Measurements from ENCODE around the gene POLRMT.
"Not testable (repeated sequence)": the region's sequence is repeated elsewhere in the genome, so short reads cannot be mapped to it uniquely, and the experiment has no call there.

The POLRMT gene

DNA sequence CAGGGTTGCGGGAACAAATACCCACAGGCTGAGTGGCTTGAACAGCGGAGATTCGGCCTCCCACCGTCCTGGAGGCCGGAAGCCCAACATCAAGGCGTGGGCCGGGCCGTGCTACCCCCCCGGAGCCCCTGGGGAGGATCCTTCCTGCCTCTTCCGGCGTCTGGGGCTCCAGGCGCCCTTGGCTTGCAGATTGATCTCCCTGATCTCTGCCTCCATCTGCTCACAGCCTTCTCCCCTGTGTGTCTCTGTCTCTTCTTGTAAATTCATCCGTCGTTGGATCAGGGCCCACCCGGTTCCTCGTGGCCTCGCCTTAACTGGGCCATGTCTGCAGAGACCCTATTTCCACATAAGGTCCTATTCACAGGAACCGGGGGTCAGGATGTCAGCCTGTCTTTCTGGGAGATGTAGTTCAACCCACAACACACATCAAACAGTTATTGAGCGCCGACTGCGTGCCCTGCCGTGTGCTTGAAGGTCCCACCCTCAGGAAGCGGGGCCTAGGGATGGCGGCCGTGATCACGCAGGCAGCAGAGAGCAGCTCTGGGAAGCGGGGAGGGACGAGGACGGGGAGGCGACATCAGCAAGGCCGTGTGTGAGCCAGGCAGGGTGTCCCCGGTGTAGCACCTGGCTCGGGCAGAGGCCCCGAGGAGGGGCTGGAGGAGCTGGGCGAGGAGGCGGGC is 22.4 kb downstream of the POLRMT start:
- DNase-seq (ENCODE audit: low spot score), result no peak

DNA sequence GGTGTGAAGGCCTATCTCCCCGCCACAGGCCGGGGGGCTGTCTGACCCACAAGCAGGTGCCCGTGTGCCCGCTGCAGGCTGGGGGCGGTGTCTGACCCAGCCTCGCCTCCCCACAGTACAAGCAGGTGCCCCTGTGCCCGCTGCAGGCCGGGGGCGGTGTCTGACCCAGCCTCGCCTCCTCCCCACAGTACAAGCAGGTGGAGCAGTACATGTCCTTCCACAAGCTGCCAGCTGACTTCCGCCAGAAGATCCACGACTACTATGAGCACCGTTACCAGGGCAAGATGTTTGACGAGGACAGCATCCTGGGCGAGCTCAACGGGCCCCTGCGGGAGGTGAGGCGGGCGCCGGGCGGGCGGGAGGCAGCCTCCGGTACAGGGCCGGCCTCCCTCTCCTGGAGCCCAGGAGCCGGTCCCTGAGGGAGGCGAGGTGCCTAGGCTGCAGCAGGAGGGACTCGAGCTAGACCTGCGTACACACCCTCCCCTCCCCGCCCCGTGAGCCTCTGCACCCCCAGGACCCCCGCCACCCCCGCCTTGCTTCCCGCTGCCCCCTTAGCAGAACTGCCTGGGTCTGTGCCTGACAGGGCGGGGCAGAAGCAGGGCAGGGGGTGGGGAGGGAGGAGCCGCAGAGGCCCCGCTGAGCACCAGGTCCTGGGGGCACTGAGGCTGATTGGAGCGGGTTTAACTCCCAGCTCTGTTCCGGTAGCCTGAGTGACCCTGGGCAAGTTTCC is 23.1 kb downstream of the POLRMT start:
- no peak for DNase-seq (ENCODE audit: low spot score)

DNA sequence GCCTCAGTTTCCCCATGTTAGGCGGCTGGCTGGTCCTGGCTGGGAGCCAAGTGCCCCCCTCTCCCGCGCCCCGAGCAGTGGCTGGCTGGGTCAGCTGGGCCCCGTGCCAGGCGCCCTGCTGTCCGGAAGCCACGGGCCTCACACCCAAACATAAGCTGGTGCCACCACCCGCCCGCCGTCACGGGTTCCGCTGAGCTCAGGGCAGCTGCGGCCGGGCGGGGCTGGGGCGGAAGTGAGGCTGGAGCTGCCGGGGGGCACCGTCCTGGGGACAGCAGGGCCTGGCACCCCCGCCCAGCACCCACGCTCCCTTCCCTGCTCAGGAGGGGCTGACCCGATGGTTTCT is 24.4 kb downstream of the POLRMT start:
- no peak for DNase-seq (ENCODE audit: low spot score)

DNA sequence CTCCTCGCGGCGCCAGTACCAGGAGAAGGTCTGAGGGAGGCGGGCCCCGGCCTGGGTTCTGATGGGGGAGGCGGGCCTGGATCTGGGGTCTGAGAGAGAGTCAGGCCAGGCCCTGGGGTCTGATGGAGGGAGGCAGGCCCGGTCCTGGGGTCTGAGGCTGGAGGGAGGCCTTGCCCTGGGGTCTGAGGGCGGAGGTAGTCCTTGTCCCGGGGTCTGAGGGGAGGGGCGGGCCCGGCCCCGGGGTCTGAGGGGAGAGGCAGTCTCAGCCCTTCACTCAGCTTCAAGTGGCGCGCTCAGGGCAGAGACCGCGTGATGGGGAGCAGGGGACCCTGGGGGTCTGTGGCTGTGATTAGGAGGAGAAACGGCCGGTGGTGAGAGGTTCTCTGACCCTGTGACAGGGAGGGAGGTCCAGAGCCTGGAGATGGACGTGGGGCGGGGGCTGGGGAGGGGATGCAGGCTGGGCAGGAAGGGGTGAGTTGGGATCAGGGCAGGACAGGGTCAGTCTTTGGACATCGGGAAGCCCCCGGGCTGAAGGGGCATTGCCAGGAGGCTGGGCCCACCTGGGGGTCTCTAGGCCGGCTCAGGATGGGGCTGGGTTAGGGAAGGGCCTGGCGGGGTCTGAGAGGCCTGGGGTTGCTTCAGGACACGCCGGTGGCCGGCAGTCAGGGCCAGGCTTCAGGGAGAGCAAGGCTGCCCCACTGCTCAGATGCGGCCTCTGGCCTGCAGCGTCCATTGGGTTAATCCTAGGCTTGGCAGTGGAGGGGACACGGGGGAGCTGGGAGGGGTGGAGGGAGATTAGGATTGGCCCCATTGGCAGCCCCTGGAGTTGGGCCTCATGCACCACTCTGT is 25.0 kb downstream of the POLRMT start:
- DNase-seq (ENCODE audit: low spot score), result no peak

DNA sequence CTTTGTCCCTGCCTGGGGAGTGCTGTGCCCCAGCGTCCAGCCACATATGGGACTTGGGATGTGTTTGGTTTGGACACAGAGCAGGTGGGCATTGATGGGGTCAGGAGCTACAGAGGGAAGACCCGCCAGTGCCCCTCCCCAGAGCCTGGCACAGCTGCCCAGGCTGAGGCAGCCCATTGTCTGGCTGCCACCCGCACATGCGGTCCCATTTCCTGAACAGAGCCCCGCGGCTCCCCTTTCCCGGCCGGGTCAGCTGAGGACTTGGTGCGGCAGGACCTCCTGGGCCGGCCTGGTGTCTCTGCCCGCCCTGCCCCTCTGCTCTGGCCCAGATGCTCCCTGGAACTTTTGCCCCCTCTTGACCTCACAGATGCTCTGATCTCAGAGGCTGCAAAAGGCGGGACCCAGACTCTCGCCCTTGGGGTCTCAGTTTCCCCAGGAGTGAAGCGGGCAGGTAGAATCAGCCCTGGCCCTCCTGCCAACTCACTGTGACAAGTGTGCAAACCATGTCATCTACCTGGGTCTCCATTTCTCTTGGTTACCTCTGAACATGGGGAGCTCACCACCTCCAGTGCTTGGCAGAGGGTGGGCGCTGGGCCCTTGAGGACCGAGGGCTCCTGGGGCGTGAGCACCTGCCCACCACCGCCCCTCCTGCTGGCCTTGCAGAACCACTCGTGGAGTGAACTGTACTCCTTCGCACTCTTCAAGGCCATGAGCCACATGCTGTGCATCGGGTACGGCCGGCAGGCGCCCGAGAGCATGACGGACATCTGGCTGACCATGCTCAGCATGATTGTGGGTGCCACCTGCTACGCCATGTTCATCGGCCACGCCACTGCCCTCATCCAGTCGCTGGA is 25.8 kb downstream of the POLRMT start:
- DNase-seq (ENCODE audit: low spot score), result no peak

DNA sequence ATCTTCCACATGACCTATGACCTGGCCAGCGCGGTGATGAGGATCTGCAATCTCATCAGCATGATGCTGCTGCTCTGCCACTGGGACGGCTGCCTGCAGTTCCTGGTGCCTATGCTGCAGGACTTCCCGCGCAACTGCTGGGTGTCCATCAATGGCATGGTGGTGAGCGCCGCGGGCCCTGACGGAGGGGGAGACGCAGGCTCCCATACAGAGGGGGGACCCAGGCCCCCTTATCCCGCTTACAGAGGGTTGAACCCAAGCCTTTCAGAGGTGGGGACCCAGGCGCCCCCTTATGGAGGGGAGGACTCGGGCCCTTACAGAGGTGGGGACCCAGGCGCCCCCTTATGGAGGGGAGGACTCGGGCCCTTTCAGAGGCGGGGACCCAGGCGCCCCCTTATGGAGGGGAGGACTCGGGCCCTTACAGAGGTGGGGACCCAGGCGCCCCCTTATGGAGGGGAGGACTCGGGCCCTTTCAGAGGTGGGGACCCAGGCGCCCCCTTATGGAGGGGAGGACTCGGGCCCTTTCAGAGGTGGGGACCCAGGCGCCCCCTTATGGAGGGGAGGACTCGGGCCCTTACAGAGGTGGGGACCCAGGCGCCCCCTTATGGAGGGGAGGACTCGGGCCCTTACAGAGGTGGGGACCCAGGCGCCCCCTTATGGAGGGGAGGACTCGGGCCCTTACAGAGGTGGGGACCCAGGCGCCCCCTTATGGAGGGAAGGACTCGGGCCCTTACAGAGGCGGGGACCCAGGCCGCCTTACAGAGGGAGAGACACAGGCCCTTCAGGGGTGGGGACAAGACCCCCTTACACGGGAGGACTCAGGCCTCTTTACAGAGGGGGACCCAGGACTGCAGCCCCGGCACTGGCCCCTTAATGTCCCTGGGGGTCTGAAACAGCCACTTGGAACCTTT is 28.0 kb downstream of the POLRMT start:
- not testable (repeated sequence) for DNase-seq (ENCODE audit: low spot score)

DNA sequence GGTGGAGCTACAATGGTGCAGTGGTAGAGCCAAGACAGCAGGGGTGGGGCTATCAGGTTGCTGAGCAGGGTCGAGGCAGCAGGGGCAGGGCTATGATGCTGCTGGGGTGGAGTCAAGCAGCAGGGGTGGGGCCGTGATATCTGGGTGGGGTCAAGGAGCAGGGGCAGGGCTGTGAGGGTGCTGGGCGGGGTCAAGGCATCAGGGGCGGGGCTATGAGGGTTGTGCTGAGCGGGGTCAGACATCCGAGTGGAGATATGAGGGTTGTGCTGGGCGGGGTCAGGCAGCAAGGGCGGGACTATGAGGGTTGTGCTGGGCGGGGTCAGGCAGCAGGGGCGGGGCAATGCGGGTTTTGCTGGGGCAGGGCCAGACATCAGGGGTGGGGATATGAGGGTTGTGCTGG is 29.0 kb downstream of the POLRMT start:
- DNase-seq (ENCODE audit: low spot score), result no peak

DNA sequence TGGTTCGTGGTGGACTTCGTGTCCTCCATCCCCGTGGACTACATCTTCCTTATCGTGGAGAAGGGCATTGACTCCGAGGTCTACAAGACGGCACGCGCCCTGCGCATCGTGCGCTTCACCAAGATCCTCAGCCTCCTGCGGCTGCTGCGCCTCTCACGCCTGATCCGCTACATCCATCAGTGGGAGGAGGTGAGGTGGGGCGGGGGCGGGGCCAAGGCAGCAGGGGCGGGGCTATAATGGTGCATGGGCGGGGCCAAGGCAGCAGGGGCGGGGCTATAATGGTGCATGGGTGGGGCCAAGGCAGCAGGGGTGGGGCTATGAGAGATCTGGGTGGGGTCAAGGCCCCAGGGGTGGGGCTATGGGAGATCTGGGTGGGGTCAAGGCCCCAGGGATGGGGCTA is 29.6 kb downstream of the POLRMT start:
- DNase-seq (ENCODE audit: low spot score), result not testable (repeated sequence)

DNA sequence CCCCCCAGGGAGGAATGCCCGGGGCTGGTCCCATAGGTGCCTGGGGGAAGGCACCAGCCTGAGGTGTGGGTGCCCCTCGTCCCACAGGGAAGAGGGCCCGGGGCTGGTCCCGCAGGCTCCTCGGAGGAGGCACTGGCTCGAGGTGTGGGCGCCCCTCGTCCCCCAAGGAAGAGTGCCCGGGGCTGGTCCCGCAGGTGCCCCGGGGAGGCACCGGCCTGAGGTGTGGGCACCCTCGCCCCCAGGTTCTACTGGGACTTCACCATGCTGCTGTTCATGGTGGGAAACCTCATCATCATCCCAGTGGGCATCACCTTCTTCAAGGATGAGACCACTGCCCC is 30.1 kb downstream of the POLRMT start:
- not testable (repeated sequence) for DNase-seq (ENCODE audit: low spot score)

DNA sequence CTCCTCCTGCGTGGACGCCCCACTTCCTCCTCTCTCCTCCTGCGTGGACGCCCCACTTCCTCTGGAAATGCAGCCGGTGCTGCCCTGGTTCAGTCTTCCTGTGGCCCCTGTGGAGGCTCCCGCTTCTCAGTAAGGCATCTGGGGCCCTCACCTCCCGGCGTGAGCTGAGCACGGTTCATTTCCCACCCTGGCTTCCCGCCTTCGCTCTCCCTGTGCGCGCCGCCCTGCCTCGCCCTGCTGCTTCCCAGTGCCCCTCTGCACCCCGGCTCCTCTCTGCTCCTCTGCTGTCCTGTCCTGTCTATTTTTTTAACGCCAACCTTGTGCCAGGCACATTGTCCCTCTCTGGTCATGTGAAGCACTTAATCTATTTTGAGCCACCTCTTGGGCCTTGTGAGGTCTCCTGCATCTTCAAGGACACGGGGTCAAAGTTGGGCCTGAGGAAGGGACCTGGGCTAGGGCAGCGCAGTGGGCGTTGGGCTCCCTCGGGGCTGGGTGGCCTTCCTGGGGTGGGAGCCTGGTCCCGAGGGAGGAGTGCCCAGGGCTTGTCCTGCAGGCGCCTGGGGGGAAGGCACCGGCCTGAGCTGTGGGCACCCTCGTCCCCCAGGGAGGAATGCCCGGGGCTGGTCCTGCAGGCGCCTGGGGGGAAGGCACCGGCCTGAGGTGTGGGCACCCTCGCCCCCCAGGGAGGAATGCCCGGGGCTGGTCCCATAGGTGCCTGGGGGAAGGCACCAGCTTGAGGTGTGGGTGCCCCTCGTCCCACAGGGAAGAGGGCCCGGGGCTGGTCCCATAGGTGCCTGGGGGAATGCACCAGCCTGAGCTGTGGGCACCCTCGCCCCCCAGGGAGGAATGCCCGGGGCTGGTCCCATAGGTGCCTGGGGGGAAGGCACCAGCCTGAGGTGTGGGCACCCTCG is 30.7 kb downstream of the POLRMT start:
- DNase-seq (ENCODE audit: low spot score), result no peak

DNA sequence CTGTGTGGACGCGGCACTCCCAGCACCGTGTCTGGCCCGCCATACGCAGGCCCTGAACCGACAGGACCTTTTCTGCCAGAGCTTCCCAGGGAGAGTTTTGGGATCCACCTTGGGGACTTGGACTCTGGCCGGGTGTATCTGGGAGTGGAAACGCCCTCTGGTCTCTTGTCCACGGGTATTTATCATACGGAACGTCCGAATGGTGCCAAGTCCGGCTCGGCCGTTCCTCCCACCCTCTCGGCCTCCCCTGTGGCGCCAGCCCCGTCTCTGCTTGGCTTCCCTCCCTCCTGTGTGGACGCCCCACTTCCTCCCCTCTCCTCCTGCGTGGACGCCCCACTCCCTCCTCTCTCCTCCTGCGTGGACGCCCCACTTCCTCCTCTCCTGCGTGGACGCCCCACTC is 31.5 kb downstream of the POLRMT start:
- DNase-seq (ENCODE audit: low spot score), result no peak

DNA sequence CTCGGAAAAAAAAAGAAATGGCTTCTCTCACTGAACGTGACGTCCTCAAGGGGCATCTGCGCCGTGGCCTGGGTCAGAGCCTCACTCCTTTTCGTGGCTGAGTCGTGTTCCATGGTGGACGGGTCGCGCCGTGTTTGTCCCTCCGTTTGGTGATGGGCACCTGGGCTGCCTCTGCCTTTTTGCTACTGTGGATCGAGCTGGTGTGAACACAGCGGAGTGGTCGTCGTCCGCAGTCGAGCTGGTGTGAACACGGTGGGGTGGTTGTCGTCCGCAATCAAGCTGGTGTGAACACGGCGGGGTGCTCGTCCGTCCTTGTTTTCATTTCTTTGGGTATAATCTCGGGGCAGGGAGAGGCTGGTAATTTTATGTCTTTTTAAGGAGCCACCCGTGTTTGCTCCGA is 32.0 kb downstream of the POLRMT start:
- DNase-seq (ENCODE audit: low spot score), result no peak

DNA sequence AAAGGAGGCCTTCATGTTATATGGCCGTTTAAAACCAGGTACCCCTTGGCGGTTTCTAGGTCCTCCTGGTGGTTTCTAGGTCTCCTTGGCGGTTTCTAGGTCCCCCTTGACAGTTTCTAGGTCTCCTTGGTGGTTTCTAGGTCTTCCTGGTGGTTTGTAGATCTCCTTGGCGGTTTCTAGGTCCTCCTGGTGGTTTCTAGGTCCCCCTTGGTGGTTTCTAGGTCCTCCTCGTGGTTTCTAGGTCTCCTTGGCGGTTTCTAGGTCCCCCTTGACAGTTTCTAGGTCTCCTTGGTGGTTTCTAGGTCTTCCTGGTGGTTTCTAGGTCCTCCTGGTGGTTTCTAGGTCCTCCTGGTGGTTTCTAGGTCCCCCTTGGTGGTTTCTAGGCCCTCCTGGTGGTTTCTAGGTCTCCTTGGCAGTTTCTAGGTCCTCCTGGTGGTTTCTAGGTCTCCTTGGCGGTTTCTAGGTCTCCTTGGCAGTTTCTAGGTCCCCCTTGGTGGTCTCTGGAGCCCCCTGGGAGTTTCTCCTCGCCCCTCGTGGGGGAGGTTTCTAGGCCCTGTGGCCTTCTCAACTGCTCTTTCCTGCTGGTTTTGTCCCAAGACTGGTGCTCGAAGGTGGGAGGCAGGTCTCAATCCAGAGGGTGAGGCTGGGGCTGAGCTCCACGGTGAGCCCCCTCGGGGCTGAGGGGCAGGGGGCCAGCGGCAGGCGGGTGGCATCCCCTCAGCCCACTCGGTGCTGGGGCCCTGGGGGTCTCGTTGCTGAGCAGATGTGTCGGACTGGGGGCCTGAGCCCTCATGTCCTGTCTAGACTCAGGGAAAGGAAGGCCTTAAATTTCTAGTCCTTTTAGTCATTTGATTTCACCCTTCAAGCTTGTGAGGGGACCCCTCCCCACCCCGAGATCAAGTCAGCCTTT is 35.7 kb downstream of the POLRMT start:
- DNase-seq (ENCODE audit: low spot score), result no peak

DNA sequence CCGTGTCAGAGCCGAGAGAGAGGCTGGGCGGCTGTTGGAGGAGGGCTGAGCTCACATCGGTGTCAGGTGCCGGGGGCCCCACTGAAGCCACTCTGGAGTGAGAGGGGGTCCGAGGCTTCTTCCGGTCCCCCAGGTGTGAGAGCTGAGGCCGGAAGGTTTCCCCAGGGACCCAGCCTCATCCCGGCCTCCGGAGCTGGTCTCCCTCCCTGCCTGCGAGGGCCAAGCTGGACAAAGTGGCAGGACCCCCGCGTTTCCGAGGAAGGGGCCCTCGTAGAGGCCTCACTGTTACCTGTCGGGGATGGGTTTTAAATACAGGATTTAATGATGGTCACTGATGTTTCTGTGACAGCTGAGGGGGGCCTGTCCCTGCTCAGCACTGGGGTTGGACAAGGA is 37.1 kb downstream of the POLRMT start:
- no peak for DNase-seq (ENCODE audit: low spot score)

DNA sequence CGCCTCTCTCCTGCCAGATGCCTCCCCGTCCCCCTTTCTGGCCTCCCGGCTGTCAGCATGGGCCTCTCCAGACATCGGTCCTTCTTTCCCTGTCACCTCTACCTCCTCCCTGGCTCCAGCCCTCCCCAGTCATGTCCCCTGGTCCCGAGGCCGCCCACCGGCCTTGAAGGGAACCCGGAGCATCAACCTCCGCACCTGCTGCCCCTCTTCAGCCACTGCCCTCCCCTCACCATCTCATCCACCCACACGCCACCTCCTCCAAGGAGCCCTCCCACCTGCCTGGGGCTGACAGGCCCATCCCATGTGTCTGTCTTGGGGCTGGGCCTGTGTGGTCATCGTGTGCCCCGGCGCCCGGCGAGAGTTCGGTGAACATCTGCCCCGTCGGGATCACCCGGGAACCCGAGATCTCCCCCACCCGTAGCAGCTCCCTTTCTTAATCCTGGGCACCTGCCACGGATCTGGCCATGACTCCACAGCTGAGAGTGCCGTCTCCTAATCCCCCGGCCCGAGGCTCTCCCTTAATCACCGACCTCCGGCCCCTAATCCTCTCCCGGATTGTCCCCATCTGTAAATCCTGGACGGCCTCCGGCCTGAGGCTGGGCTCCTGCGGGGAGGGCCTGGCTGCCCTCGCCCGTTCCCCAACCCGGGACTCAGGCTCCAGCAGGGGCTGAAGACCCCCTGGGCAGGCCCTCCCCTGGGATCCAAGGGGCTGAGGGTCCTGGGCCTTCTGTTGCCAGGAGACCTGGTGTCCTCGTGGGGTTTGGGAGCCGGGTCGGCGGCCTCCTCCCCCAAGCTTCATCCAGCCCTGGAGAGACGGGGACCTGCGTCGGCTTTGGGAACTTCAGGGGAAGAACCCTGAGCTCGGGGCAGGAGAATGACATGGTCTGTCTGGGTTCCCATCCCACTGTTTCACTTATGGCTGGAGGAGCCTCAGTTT is 37.7 kb downstream of the POLRMT start:
- peak; percentile 82 for DNase-seq (ENCODE audit: low spot score)

DNA sequence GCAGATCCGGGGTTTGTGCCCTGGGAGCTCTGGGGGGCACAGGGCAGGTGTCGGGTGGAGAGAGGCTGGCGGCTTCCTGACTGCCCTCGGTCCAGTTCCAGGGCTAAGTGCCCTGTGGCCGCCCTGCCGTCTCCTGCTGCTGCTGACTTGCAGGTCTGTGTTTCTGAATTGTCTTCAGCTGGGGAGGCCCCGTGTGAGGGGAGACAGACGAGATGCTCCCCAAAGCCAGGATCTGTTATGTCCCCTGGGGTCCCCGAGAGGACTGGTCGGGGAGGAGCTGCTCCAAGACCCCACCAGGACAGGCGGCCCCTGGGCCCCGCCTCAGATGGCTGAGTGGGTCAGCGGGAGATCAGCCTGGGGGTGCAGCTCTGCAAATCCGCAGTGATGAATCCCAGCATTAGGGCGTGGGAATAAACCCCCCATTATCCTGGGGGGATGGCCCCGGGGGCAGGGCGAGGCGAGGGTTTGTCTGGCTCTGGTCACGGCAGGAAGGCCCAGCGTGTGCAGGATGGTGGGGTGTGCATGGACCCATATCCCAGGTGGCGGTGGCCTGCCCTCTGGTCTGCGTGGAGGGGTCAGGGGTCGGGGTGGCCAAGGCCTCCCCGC is 39.0 kb downstream of the POLRMT start:
- no peak for DNase-seq (ENCODE audit: low spot score)

DNA sequence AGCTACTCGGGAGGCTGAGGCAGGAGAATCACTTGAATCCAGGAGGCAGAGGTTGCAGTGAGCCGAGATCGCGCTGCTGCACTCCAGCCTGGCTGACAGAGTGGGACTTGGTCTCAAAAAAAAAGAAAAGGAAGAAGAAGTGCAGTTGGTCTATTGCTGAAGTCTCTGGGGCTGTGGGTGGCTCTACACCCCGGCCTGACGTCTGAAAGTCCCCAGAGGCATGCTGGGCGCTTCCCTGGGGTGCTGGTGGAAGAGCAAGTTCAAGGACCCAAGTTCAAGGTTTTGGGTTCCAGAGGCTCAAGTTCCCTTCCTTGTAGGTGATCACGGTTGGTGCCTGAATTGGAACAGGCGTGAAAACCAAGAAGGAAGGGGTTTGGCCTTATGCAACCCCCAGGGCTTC is 39.8 kb downstream of the POLRMT start:
- DNase-seq (ENCODE audit: low spot score), result no peak
